Endothelial cell of umbilical vein (primary cell): ENCODE data around the gene IDI2. TPM values are rescaled to one million over a fixed set of nuclear protein-coding genes. Genes with fewer than 3 reads are reported as not detected.
"Not testable (repeated sequence)": the region's sequence is repeated elsewhere in the genome, so short reads cannot be mapped to it uniquely, and the experiment has no call there.

Experiments used
- BruUV-seq: library from RNA; stranded (reverse); fragments of 400-500 nt; replicated peaks from 2 replicates; lab custom pipeline; 2021; lab: Mats Ljungman, UMichigan
- CTCF ChIA-PET: fragments of 300-600, 350-600 bp; sonication (Branson Sonifier 250); formaldehyde crosslinking; loops from one replicate; lab custom pipeline; 2021; ENCODE audit warnings: antibody characterized with exemption, inconsistent platforms; lab: Charles Lee
- POLR2A ChIA-PET: fragments of 300-600, 350-600 bp; sonication (Branson Sonifier 250); formaldehyde crosslinking; loops from one replicate; lab custom pipeline; 2021; ENCODE audit warnings: antibody characterized with exemption, inconsistent platforms; lab: Charles Lee
- DNase-seq: peaks from one replicate; pipeline ENCODE4 v3.0.0-alpha.2; 2011; ENCODE audit warnings: low read depth, low spot score
- FAIRE-seq: peaks from 2 replicates; lab custom pipeline; 2011; peaks lifted over from hg19 to GRCh38; lab: Jason Lieb, UNC
- H2AFZ ChIP-seq: 2 replicates; pipeline ENCODE4 v1.6.0; 2012; ENCODE audit warnings: low read depth, low read length, control low read depth, inconsistent platforms
- H3K27ac ChIP-seq: 2 replicates; pipeline ENCODE4 v1.5.1; 2011; ENCODE audit warnings: low read depth, mild to moderate bottlenecking, control low read depth, low read length, moderate library complexity; ENCODE audit not compliant: insufficient read depth
- H3K27me3 ChIP-seq, 2 experiments: 2 replicates each; pipeline versions ENCODE4 v1.6.0 to v1.6.1; 2011; ENCODE audit warnings: low read length in 2 of 2, mixed read lengths in 1 of 2; ENCODE audit not compliant: control insufficient read depth in 2 of 2, insufficient read depth in 2 of 2
- H3K36me3 ChIP-seq, 2 experiments: 2 replicates in 1 of 2; 3 replicates in 1 of 2; pipeline ENCODE4 v1.5.1; 2011; ENCODE audit warnings: low read length in 2 of 2, mild to moderate bottlenecking in 1 of 2, moderate library complexity in 1 of 2; ENCODE audit not compliant: control insufficient read depth in 2 of 2, insufficient read depth in 2 of 2; ENCODE audit errors: extremely low read depth in 1 of 2
- H3K4me1 ChIP-seq: 3 replicates; pipeline ENCODE4 v1.5.1; 2011; ENCODE audit warnings: mild to moderate bottlenecking, low read length; ENCODE audit not compliant: control insufficient read depth, insufficient read depth; ENCODE audit errors: extremely low read depth
- H3K4me2 ChIP-seq: 2 replicates; pipeline ENCODE4 v1.6.1; 2011; ENCODE audit warnings: low read length, control low read depth, mixed read lengths; ENCODE audit not compliant: insufficient read depth
- H3K4me3 ChIP-seq, 3 experiments: fragments of 200-600 bp in 1 of 3; sonication (generic), shearing (Covaris generic) in 1 of 3; replicated peaks in 1 of 3; 2 replicates each; pipeline ENCODE4 v1.5.1; 2011 to 2016; ENCODE audit warnings: control low read depth in 3 of 3, low read length in 3 of 3, mild to moderate bottlenecking in 2 of 3, inconsistent platforms in 1 of 3, low read depth in 1 of 3, moderate library complexity in 1 of 3; ENCODE audit not compliant: insufficient read depth in 1 of 3
- H3K79me2 ChIP-seq: 2 replicates; pipeline ENCODE4 v1.6.0; 2012; ENCODE audit warnings: low read length, inconsistent platforms; ENCODE audit not compliant: control insufficient read depth, insufficient read depth
- H3K9ac ChIP-seq: replicated peaks from 2 replicates; pipeline ENCODE3; 2011; ENCODE audit warnings: low read length, control low read depth; ENCODE audit not compliant: insufficient read depth; ENCODE audit errors: extremely low read depth
- H3K9me1 ChIP-seq: replicated peaks from 3 replicates; pipeline ENCODE4 v1.6.0; 2011; ENCODE audit warnings: mild to moderate bottlenecking, low read length; ENCODE audit not compliant: control insufficient read depth, insufficient read depth; ENCODE audit errors: extremely low read depth
- H3K9me3 ChIP-seq: replicated peaks from 2 replicates; pipeline ENCODE4 v1.5.1; 2012; ENCODE audit warnings: low read length, inconsistent platforms; ENCODE audit not compliant: control insufficient read depth, insufficient read depth
- H4K20me1 ChIP-seq: replicated peaks from 2 replicates; pipeline ENCODE3; 2011; ENCODE audit warnings: mild to moderate bottlenecking, low read length; ENCODE audit not compliant: control insufficient read depth, insufficient read depth; ENCODE audit errors: extremely low read depth
- EZH2 ChIP-seq: IDR thresholded peaks from 2 replicates; pipeline ENCODE4 v1.6.1; 2012; ENCODE audit warnings: borderline replicate concordance, low read depth, mild to moderate bottlenecking, moderate library complexity, low read length, inconsistent platforms; ENCODE audit not compliant: severe bottlenecking
- FOS ChIP-seq: IDR thresholded peaks from 2 replicates; pipeline ENCODE4 v1.6.1; 2011; ENCODE audit warnings: mild to moderate bottlenecking, low read length, moderate library complexity, borderline replicate concordance; ENCODE audit not compliant: insufficient read depth
- GATA2 ChIP-seq: IDR thresholded peaks from 2 replicates; pipeline ENCODE4 v1.7.0; 2011; ENCODE audit warnings: low read depth, mild to moderate bottlenecking, moderate library complexity, mixed read lengths, low read length; ENCODE audit not compliant: insufficient read length, insufficient read depth
- JUN ChIP-seq: IDR thresholded peaks from 2 replicates; pipeline ENCODE4 v1.6.1; 2011; ENCODE audit warnings: borderline replicate concordance, low read depth; ENCODE audit not compliant: insufficient read length, insufficient read depth
- MYC ChIP-seq: IDR thresholded peaks from one replicate; pipeline ENCODE4 v1.6.1; 2011; ENCODE audit warnings: mild to moderate bottlenecking, low read depth, low read length
- POLR2A ChIP-seq: IDR thresholded peaks from 2 replicates; pipeline ENCODE4 v1.6.1; 2012; ENCODE audit warnings: low read depth, mild to moderate bottlenecking, control low read depth, low read length
- POLR2AphosphoS5 ChIP-seq: IDR thresholded peaks from 2 replicates; pipeline ENCODE4 v1.6.1; 2012; ENCODE audit warnings: low read depth, mild to moderate bottlenecking, control low read depth, low read length, moderate library complexity; ENCODE audit not compliant: insufficient read depth
- dilution Hi-C: fragments of 300-500 bp; cut with MboI; formaldehyde crosslinking; loops from one replicate; pipeline ENCODE4 v1.15.0; 2019; ENCODE audit warnings: low sequenced_read_pairs; ENCODE audit not compliant: extremely low pct_ligation_motif_present
- intact Hi-C: fragments of 100-400 bp; cut with micrococcal nuclease; formaldehyde crosslinking; loops from one replicate; pipeline ENCODE4 v1.10.0; 2022
- polyA plus RNA-seq, 4 experiments: library from polyadenylated mRNA; depleted of rRNA in 3 of 4; stranded (reverse) in 3 of 4; unstranded in 1 of 4; fragments of >200 nt; gene quantifications; 2 replicates each; pipeline versions ENCODE4 v1.2.1 to v1.2.3, GENCODE V29; 2011 to 2012; ENCODE audit warnings: missing spikeins in 1 of 4
- total RNA-seq: library from RNA; stranded (reverse); gene quantifications from 2 replicates; pipeline ENCODE4 v1.2.3, GENCODE V29; 2021
- TF ChIP-seq, protein P1 (sequence below), 2 donors: IDR thresholded peaks; 1 replicate in 1 of 2; 2 replicates in 1 of 2; pipeline ENCODE4 v1.5.1; 2011; ENCODE audit warnings: low read length in 2 of 2, mild to moderate bottlenecking in 2 of 2, moderate library complexity in 2 of 2, control low read depth in 1 of 2, inconsistent platforms in 1 of 2, low read depth in 1 of 2; ENCODE audit not compliant: insufficient read depth in 1 of 2; ENCODE audit errors: extremely low read depth in 1 of 2
- TF ChIP-seq, protein P2 (sequence below): IDR thresholded peaks from 2 replicates; pipeline ENCODE4 v1.6.1; 2011; ENCODE audit not compliant: insufficient read depth, insufficient read length

IDI2 gene
- total and polyA plus RNA-seq, 2 donors (not counting 3 experiments of a cell fraction or from before 2014, with no cell fraction given) = not detected

DNA sequence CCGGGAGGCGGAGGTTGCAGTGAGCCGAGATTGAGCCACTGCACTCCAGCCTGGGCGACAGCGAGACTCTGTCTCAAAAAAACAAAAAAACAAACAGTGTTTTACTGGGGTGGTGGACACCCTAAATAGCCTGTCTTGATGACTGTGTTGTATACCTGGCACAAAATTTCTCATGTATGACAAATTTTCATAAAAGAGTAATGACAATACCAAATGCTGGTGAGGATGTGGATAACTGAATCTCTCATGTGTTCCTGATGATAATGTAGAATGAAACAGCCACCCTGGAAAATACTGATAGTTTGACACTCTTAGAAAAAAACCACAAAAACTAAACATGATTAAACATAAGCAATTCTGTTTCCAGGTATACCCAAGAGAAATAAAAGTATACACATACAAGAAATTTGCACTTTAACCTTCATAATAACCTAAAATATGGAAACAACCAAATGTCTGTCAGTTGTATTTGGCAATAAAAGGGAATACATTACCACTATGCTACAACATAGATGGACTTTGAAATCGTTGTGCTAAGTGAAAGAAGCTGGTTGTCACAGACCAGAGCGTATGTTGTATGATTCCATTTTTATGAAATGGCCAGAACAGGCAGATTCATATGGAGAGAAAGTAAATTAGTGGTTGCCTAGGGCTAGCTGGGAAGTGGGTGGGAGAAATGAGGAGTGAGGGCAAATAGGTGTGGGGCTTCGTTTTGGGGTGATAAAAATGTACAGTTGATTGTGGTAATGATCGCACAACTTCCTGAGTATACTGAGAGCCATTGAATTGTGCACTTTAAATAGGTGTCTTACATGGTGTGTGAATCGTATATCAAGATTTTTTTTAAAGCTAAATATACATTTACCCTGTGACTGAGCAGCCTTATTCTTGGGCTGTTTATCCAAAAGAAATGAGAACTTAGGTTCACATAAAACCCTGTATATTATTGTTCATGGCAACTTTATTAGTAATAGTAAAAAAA lies 43.0 kb upstream of the IDI2 start:
- dilution Hi-C loops (no loop called here), intact Hi-C loops (no loop called here)
- FAIRE-seq (no peak), DNase-seq (no peak)
- CTCF ChIA-PET = no interaction called here
- Histone ChIP-seq H3K4me2 (no peak overlapping the region), H4K20me1 (no peaks in the 10 kb centered on the region), H3K27me3 (no peaks in the 10 kb centered on the region), H3K27ac (no peak overlapping the region), H3K79me2 (peaks cover 54% of the 10 kb centered on the region), H3K9me1 (no peaks in the 10 kb centered on the region), H3K4me3 (no peak overlapping the region), H2AFZ (no peak overlapping the region), H3K36me3 (peaks cover 2 to 4% of the 10 kb centered on the region in 2 experiments), H3K9ac (no peak overlapping the region), H3K9me3 (no peaks in the 10 kb centered on the region), H3K4me1 (peaks cover 20% of the 10 kb centered on the region)
- TF ChIP-seq POLR2AphosphoS5 = no peak
- TF ChIP-seq, protein P1, sequence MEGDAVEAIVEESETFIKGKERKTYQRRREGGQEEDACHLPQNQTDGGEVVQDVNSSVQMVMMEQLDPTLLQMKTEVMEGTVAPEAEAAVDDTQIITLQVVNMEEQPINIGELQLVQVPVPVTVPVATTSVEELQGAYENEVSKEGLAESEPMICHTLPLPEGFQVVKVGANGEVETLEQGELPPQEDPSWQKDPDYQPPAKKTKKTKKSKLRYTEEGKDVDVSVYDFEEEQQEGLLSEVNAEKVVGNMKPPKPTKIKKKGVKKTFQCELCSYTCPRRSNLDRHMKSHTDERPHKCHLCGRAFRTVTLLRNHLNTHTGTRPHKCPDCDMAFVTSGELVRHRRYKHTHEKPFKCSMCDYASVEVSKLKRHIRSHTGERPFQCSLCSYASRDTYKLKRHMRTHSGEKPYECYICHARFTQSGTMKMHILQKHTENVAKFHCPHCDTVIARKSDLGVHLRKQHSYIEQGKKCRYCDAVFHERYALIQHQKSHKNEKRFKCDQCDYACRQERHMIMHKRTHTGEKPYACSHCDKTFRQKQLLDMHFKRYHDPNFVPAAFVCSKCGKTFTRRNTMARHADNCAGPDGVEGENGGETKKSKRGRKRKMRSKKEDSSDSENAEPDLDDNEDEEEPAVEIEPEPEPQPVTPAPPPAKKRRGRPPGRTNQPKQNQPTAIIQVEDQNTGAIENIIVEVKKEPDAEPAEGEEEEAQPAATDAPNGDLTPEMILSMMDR (IDR thresholded peaks at IDR 0.05; ENCODE audit: extremely low read depth in 1 of 2, insufficient read depth in 1 of 2, low read depth in 1 of 2, low read length in 2 of 2) = no peak
- no peak for TF ChIP-seq FOS
- TF ChIP-seq, protein P2, sequence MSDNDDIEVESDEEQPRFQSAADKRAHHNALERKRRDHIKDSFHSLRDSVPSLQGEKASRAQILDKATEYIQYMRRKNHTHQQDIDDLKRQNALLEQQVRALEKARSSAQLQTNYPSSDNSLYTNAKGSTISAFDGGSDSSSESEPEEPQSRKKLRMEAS = no peak
- no peak for TF ChIP-seq POLR2A
- no peak for TF ChIP-seq JUN
- TF ChIP-seq EZH2 = no peak
- no peak for TF ChIP-seq GATA2
- no peak for TF ChIP-seq MYC
- BruUV-seq = no TSS peak
- POLR2A ChIA-PET = interaction anchor here (0.9 to 1.0 kb wide), 2 partner anchors 13 to 19 kb away, joined by 3 to 4 read pairs; partner anchors contain the start of genes IDI1 and WDR37

DNA sequence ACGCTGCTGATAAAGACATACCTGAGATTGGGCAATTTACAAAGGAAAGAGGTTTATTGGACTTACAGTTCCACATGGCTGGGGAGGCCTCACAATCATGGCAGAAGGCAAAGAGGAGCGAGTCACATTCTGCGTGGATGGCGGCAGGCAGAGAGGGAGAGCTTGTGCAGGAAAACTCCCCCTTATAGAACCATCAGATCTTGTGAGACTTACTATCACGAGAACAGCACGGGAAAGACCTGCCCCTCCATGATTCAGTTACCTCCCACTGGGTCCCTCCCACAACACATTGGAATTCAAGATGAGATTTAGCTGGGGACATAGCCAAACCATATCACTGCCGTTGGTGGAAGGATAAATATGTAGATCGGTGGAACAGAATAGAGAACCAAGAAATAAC lies 41.1 kb upstream of the IDI2 start:
- peaks cover 69% of the 10 kb centered on the region for H3K79me2 ChIP-seq
- H3K27me3 ChIP-seq, H3K27ac ChIP-seq, dilution Hi-C loops, H3K4me3 ChIP-seq, DNase-seq, CTCF ChIA-PET, H3K9me1 ChIP-seq, H4K20me1 ChIP-seq, FAIRE-seq, H2AFZ ChIP-seq, BruUV-seq, H3K9ac ChIP-seq, H3K36me3 ChIP-seq, H3K4me2 ChIP-seq, H3K9me3 ChIP-seq, intact Hi-C loops: not testable (repeated sequence)
- POLR2A ChIA-PET = interaction anchor here (1.2 kb wide), 1 partner anchor 18 kb away, joined by 3 read pairs; the partner anchor contains the start of gene IDI1
- peaks cover 39% of the 10 kb centered on the region for H3K4me1 ChIP-seq
